ENCODE results near the gene DNAI7. TPM values are rescaled to one million over a fixed set of nuclear protein-coding genes. Genes with fewer than 3 reads are reported as not detected.

DNAI7 gene
- polyA plus RNA-seq, 2 of the 4 experiments (the other 2 are of a cell fraction) = 0.36 to 0.43 TPM

GRCh38 chr12:25124493-25124892 is 70.5 kb downstream of the DNAI7 start:
- ChIA-PET POLR2A (no interaction called here), CTCF (interaction anchor here (1.2 to 2.0 kb wide), 3 partner anchors 31 to 135 kb away, joined by 4 to 8 read pairs (median 5); no protein-coding TSS in a partner anchor)
- Histone ChIP-seq H3K27ac (no peak overlapping the region), H3K4me2 (no peak overlapping the region), H3K9me3 (no peaks in the 10 kb centered on the region), H3K4me3 (no peak overlapping the region), H3K4me1 (no peaks in the 10 kb centered on the region)
- TF ChIP-seq TFCP2L1 (CRISPR knock-in tag; IDR thresholded peaks at IDR 0.05) = no peak
- no peak for TF ChIP-seq ESRRA (IDR thresholded peaks at IDR 0.05; ENCODE audit: borderline replicate concordance, low read length)
- no peak for TF ChIP-seq GATA3 (IDR thresholded peaks at IDR 0.05; ENCODE audit: borderline replicate concordance)
- no peak for TF ChIP-seq ZSCAN20 (CRISPR knock-in tag; IDR thresholded peaks at IDR 0.05)
- TF ChIP-seq FOXS1 (CRISPR knock-in tag; IDR thresholded peaks at IDR 0.05) = no peak
- TF ChIP-seq, protein P1, sequence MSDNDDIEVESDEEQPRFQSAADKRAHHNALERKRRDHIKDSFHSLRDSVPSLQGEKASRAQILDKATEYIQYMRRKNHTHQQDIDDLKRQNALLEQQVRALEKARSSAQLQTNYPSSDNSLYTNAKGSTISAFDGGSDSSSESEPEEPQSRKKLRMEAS (IDR thresholded peaks at IDR 0.05) = no peak
- TF ChIP-seq, protein P2, sequence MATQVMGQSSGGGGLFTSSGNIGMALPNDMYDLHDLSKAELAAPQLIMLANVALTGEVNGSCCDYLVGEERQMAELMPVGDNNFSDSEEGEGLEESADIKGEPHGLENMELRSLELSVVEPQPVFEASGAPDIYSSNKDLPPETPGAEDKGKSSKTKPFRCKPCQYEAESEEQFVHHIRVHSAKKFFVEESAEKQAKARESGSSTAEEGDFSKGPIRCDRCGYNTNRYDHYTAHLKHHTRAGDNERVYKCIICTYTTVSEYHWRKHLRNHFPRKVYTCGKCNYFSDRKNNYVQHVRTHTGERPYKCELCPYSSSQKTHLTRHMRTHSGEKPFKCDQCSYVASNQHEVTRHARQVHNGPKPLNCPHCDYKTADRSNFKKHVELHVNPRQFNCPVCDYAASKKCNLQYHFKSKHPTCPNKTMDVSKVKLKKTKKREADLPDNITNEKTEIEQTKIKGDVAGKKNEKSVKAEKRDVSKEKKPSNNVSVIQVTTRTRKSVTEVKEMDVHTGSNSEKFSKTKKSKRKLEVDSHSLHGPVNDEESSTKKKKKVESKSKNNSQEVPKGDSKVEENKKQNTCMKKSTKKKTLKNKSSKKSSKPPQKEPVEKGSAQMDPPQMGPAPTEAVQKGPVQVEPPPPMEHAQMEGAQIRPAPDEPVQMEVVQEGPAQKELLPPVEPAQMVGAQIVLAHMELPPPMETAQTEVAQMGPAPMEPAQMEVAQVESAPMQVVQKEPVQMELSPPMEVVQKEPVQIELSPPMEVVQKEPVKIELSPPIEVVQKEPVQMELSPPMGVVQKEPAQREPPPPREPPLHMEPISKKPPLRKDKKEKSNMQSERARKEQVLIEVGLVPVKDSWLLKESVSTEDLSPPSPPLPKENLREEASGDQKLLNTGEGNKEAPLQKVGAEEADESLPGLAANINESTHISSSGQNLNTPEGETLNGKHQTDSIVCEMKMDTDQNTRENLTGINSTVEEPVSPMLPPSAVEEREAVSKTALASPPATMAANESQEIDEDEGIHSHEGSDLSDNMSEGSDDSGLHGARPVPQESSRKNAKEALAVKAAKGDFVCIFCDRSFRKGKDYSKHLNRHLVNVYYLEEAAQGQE (IDR thresholded peaks at IDR 0.05) = no peak
- DNase-seq (ENCODE audit: low read depth in 1 of 2, low spot score in 1 of 2) = no peak
- no peak for FAIRE-seq
- ATAC-seq = no peak

- ChIA-PET CTCF (interaction anchor here (1.2 to 2.0 kb wide), 2 partner anchors 131 to 134 kb away, joined by 4 to 8 read pairs; no protein-coding TSS in a partner anchor), POLR2A (no interaction called here)
- DNase-seq (ENCODE audit: low read depth in 1 of 2, low spot score in 1 of 2) (no peak), FAIRE-seq (no peak), ATAC-seq (no peak)
- no peaks in the 10 kb centered on the region for H3K9me3 ChIP-seq
- H3K27ac ChIP-seq = no peak overlapping the region
- no peak overlapping the region for H3K4me3 ChIP-seq
- TF ChIP-seq NFE2L2 (conservative IDR thresholded peaks at IDR 0.05; ENCODE audit: low read length) (no peak), RFX5 (IDR thresholded peaks at IDR 0.05) (no peak), CHD4 (IDR thresholded peaks at IDR 0.05; ENCODE audit: borderline replicate concordance) (no peak), FOSL2 (IDR thresholded peaks at IDR 0.05) (no peak), FOSL2 (CRISPR knock-in tag; IDR thresholded peaks at IDR 0.05) (no peak), EHF (CRISPR knock-in tag; IDR thresholded peaks at IDR 0.05) (no peak), HEYL (CRISPR knock-in tag; IDR thresholded peaks at IDR 0.05) (no peak)
- TF ChIP-seq, protein P2 (IDR thresholded peaks at IDR 0.05) = no peak
- H3K4me2 ChIP-seq = no peak overlapping the region
- WGBS (ENCODE audit: missing lambda C conversion rate) = 60% methylated on average over 1 of the region's 1 CpG
- no peaks in the 10 kb centered on the region for H3K4me1 ChIP-seq
Observed at GRCh38 chr12:25123126-25123525, 71.8 kb downstream of the DNAI7 start.

DNA sequence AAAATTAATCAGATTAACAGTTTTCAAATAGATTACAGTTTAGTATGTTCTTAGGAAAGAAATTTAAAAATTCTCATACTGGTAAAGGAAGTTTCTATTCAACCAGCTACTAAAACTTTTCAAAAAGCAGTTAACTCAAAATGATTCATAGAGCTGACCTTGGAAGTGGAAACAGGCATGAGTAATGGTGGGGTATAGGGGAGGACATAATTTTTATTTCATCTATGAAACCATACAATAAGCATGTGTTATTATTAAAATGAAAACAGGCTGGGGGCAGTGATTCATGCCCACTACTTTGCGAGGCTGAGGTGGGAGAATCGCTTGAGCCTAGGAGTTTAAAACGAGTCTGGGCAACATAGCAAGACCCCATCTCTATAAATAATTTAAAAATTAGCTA is 73.0 kb downstream of the DNAI7 start:
- CTCF ChIA-PET = interaction anchor here (1.2 kb wide), 1 partner anchor 265 kb away, joined by 3 read pairs; no protein-coding TSS in a partner anchor

More for the DNA sequence above, 73.0 kb downstream of the DNAI7 start:
- DNase-seq (ENCODE audit: low read depth in 1 of 2, low spot score in 1 of 2) (no peak), FAIRE-seq (no peak), ATAC-seq (no peak)
- Histone ChIP-seq H3K9me3 (no peaks in the 10 kb centered on the region), H3K4me2 (no peak overlapping the region), H3K4me1 (no peaks in the 10 kb centered on the region), H3K4me3 (no peak overlapping the region), H3K27ac (no peak overlapping the region)
- TF ChIP-seq RAD21 (conservative IDR thresholded peaks at IDR 0.05 in 1 of 2, IDR thresholded peaks at IDR 0.05 in 1 of 2) (no peak), EHMT2 (IDR thresholded peaks at IDR 0.05; ENCODE audit: low read depth) (no peak), MAZ (IDR thresholded peaks at IDR 0.05; ENCODE audit: borderline replicate concordance, low read depth, low read length) (no peak), KDM5A (IDR thresholded peaks at IDR 0.05) (no peak)
- TF ChIP-seq, protein P3, sequence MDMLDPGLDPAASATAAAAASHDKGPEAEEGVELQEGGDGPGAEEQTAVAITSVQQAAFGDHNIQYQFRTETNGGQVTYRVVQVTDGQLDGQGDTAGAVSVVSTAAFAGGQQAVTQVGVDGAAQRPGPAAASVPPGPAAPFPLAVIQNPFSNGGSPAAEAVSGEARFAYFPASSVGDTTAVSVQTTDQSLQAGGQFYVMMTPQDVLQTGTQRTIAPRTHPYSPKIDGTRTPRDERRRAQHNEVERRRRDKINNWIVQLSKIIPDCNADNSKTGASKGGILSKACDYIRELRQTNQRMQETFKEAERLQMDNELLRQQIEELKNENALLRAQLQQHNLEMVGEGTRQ (IDR thresholded peaks at IDR 0.05) = no peak
- WGBS (ENCODE audit: missing lambda C conversion rate) = 47% methylated on average over 3 of the region's 3 CpGs
- POLR2A ChIA-PET = no interaction called here

Measured in A549 (cell line).